AG04450 (cell line): ENCODE measurements around the gene CCBE1. TPM values are rescaled to one million over a fixed set of nuclear protein-coding genes. Genes with fewer than 3 reads are reported as not detected.
A peak's percentile ranks its signal among the peaks of the same experiment; 100 is the strongest.
"Not testable (repeated sequence)": the region's sequence is repeated elsewhere in the genome, so short reads cannot be mapped to it uniquely, and the experiment has no call there.

Experiments used
- CTCF ChIA-PET: fragments of 300-600, 350-600 bp; formaldehyde crosslinking; extraction: SDS; loops from one replicate; lab custom pipeline; 2022; ENCODE audit warnings: antibody characterized with exemption, inconsistent platforms; lab: Charles Lee
- POLR2A ChIA-PET: fragments of 350-600 bp; formaldehyde crosslinking; extraction: SDS; loops from one replicate; lab custom pipeline; 2021; ENCODE audit warnings: antibody characterized with exemption, inconsistent platforms; lab: Yijun Ruan, JAX
- DNase-seq: peaks from one replicate; pipeline ENCODE4 v3.0.0-alpha.2; 2011; ENCODE audit warnings: low read depth, low spot score
- H3K27ac ChIP-seq: one replicate; pipeline ENCODE4 v1.5.1; 2012; ENCODE audit warnings: low read depth, low read length, control low read depth
- H3K27me3 ChIP-seq: one replicate; pipeline ENCODE4 v1.6.0; 2012; ENCODE audit warnings: low read length; ENCODE audit not compliant: control insufficient read depth, insufficient read depth
- H3K4me3 ChIP-seq: 2 replicates; pipeline ENCODE4 v1.5.1; 2011; ENCODE audit warnings: mild to moderate bottlenecking, low read depth, low read length, control low read depth
- H3K9me3 ChIP-seq: 2 replicates; pipeline ENCODE4 v1.5.1; 2012; ENCODE audit warnings: low read length; ENCODE audit not compliant: control insufficient read depth, insufficient read depth
- CTCF ChIP-seq: IDR thresholded peaks from 2 replicates; pipeline ENCODE4 v1.5.1; 2011; ENCODE audit warnings: low read depth, low read length, control low read depth, inconsistent platforms
- polyA plus RNA-seq: library from polyadenylated mRNA; depleted of rRNA; stranded (reverse); fragments of >200 nt; gene quantifications from 2 replicates; pipeline ENCODE4 v1.2.3, GENCODE V29; 2011

The CCBE1 gene
- polyA plus RNA-seq, 1 experiment = 40.4 TPM

- no peak for TF ChIP-seq CTCF
- ChIA-PET CTCF (interaction anchor here (1.3 kb wide), 1 partner anchor 304 kb away, joined by 3 read pairs; no protein-coding TSS in a partner anchor), POLR2A (no interaction called here)
Observed at GRCh38 chr18:59518705-59519104, 178.5 kb downstream of the CCBE1 start.

GRCh38 chr18:59517446-59518165 is 179.6 kb downstream of the CCBE1 start:
- Histone ChIP-seq H3K9me3 (no peaks in the 10 kb centered on the region), H3K27me3 (no peaks in the 10 kb centered on the region), H3K4me3 (no peak overlapping the region), H3K27ac (no peak overlapping the region)
- ChIA-PET POLR2A (interaction anchor here (1.3 kb wide), 1 partner anchor 33 kb away, joined by 3 read pairs; no protein-coding TSS in a partner anchor), CTCF (interaction anchor here (0.6 to 1.4 kb wide), 4 partner anchors 49 to 306 kb away, joined by 3 to 8 read pairs (median 4); no protein-coding TSS in a partner anchor)
- no peak for TF ChIP-seq CTCF
- no peak for DNase-seq

More at GRCh38 chr18:59518705-59519104, 178.5 kb downstream of the CCBE1 start:
- Histone ChIP-seq H3K27ac (no peak overlapping the region), H3K4me3 (no peak overlapping the region), H3K27me3 (no peaks in the 10 kb centered on the region), H3K9me3 (no peaks in the 10 kb centered on the region)
- no peak for DNase-seq

GRCh38 chr18:59516356-59517155 is 180.7 kb downstream of the CCBE1 start:
- H3K4me3 ChIP-seq = no peak overlapping the region
- ChIA-PET CTCF (interaction anchor here (0.6 to 1.4 kb wide), 5 partner anchors 50 to 307 kb away, joined by 3 to 8 read pairs (median 4); no protein-coding TSS in a partner anchor), POLR2A (interaction anchor here (0.7 to 1.3 kb wide), 2 partner anchors 32 to 383 kb away, joined by 3 read pairs; no protein-coding TSS in a partner anchor)
- no peak for TF ChIP-seq CTCF
- H3K9me3 ChIP-seq = no peaks in the 10 kb centered on the region
- DNase-seq = peak; percentile 52
- H3K27me3 ChIP-seq = no peaks in the 10 kb centered on the region
- H3K27ac ChIP-seq = no peak overlapping the region

GRCh38 chr18:59515956-59516355 is 181.3 kb downstream of the CCBE1 start:
- not testable (repeated sequence) for H3K9me3 ChIP-seq, DNase-seq, H3K4me3 ChIP-seq, H3K27me3 ChIP-seq, H3K27ac ChIP-seq
- POLR2A ChIA-PET = interaction anchor here (0.6 to 1.3 kb wide), 4 partner anchors 10 to 849 kb away, joined by 3 to 11 read pairs (median 3); no protein-coding TSS in a partner anchor
- CTCF ChIA-PET = interaction anchor here (0.7 to 1.4 kb wide), 2 partner anchors 204 to 307 kb away, joined by 5 to 8 read pairs; no protein-coding TSS in a partner anchor

GRCh38 chr18:59515147-59515546 is 182.1 kb downstream of the CCBE1 start:
- CTCF ChIA-PET = interaction anchor here (0.9 to 1.5 kb wide), 4 partner anchors 27 to 308 kb away, joined by 3 to 7 read pairs (median 4); no protein-coding TSS in a partner anchor
- H3K4me3 ChIP-seq = no peak overlapping the region
- DNase-seq = no peak
- H3K27ac ChIP-seq = no peak overlapping the region
- no peaks in the 10 kb centered on the region for H3K9me3 ChIP-seq
- POLR2A ChIA-PET = no interaction called here
- H3K27me3 ChIP-seq = no peaks in the 10 kb centered on the region
- TF ChIP-seq CTCF = no peak
